Esophagus muscularis mucosa (tissue), 4 donors: ENCODE data around the gene TUSC2.

Experiments
- CTCF ChIP-seq, 3 experiments: fragments of 200-600 bp in 2 of 3; fragments of 450-650 bp in 1 of 3; sonication (generic) in 2 of 3; IDR thresholded peaks; one replicate each; pipeline ENCODE4 v1.5.1; 2017 to 2019; ENCODE audit warnings: antibody characterized with exemption in 3 of 3, mild to moderate bottlenecking in 2 of 3, moderate library complexity in 1 of 3
- EP300 ChIP-seq: sonication (generic); formaldehyde crosslinking; IDR thresholded peaks from one replicate; pipeline ENCODE4 v1.6.1; 2017; ENCODE audit warnings: antibody characterized with exemption
- POLR2A ChIP-seq: fragments of 450-650 bp; IDR thresholded peaks from one replicate; pipeline ENCODE4 v1.6.1; 2017; ENCODE audit warnings: antibody characterized with exemption, moderate library complexity, mild to moderate bottlenecking, low read depth
- POLR2AphosphoS5 ChIP-seq, 2 donors: sonication (generic); formaldehyde crosslinking; IDR thresholded peaks; one replicate each; pipeline ENCODE4 v1.6.1; 2017; ENCODE audit warnings: antibody characterized with exemption in 2 of 2

DNA sequence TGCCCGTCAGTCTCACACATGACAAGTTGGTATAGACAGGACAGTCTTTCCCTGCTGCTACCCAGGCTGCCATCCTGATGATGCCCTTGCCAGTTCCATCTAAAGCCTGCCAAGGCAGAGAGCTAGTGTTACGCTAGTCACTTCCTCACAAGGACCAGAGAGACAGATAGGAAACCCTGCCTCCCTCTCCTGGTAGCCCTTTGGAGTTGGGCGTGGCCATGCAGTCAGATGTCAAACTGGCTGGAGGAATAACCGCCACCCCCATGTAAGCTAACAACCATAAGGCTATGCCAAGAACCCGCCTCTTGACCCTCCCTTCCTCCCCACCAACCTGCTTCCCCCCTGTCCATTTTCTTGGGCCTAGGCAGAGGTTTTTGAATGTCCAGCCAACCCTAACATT, 28.5 kb upstream of the TUSC2 start:
- TF ChIP-seq CTCF (IDR thresholded peaks at IDR 0.05) (no peak), EP300 (no peak), POLR2AphosphoS5 (IDR thresholded peaks at IDR 0.05) (no peak), POLR2A (no peak)
